GM12891 (cell line): ENCODE data around the gene ANXA6.

Experiments
- POLR2AphosphoS5 ChIP-seq: IDR thresholded peaks from 2 replicates; pipeline ENCODE4 v1.6.1; 2011; ENCODE audit warnings: low read depth, low read length, control low read depth
- TAF1 ChIP-seq: IDR thresholded peaks from 2 replicates; pipeline ENCODE4 v1.6.1; 2011; ENCODE audit warnings: low read depth, low read length, control low read depth

- TF ChIP-seq POLR2AphosphoS5 (no peak), TAF1 (no peak)
Measured at GRCh38 chr5:151191661-151192060, 34.1 kb upstream of the ANXA6 start.
